ENCODE measurements around the gene PCNX3.

GRCh38 chr11:65646958-65647701 lies 31.6 kb downstream of the PCNX3 start:
- TF ChIP-seq POLR2AphosphoS5 (IDR thresholded peaks at IDR 0.05) (peak in 1 of 3 donors; percentile 34), CTCF (IDR thresholded peaks at IDR 0.05) (no peak)
